Peyer's patch (tissue), 4 donors: ENCODE measurements around the gene BLNK.

Experiments used
- POLR2A ChIP-seq, 2 donors: fragments of 450-650 bp; IDR thresholded peaks; one replicate each; pipeline ENCODE4 v1.5.1; 2017; ENCODE audit warnings: antibody characterized with exemption in 2 of 2, mild to moderate bottlenecking in 2 of 2, moderate library complexity in 2 of 2
- TF ChIP-seq, protein P1 (sequence below), 6 experiments: fragments of 450-650 bp in 4 of 6; fragments of 200-600 bp in 2 of 6; sonication (generic) in 1 of 6; IDR thresholded peaks; one replicate each; pipeline ENCODE4 v1.5.1; 2017 to 2019; ENCODE audit warnings: antibody characterized with exemption in 6 of 6, mild to moderate bottlenecking in 3 of 6, moderate library complexity in 1 of 6

DNA sequence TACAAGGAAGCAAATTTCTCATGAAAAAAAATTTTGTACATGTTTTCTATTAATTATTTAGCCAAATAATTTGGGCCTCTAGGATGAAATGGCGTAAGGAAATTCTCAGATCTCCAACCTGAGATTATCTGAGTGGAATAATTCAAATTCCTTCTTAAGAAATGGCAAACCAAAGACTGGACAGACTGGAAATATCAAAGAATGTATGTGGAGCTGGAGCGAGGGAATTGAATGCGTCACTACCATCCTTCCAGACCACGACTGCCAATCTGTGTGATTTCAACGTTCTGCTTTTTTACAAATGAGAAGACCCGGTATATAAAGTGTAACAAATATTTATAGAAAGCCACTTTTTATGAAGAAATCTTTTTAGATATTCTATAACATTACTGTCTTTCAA is 12.4 kb upstream of the BLNK start:
- TF ChIP-seq POLR2A (IDR thresholded peaks at IDR 0.05) = no peak
- TF ChIP-seq, protein P1, sequence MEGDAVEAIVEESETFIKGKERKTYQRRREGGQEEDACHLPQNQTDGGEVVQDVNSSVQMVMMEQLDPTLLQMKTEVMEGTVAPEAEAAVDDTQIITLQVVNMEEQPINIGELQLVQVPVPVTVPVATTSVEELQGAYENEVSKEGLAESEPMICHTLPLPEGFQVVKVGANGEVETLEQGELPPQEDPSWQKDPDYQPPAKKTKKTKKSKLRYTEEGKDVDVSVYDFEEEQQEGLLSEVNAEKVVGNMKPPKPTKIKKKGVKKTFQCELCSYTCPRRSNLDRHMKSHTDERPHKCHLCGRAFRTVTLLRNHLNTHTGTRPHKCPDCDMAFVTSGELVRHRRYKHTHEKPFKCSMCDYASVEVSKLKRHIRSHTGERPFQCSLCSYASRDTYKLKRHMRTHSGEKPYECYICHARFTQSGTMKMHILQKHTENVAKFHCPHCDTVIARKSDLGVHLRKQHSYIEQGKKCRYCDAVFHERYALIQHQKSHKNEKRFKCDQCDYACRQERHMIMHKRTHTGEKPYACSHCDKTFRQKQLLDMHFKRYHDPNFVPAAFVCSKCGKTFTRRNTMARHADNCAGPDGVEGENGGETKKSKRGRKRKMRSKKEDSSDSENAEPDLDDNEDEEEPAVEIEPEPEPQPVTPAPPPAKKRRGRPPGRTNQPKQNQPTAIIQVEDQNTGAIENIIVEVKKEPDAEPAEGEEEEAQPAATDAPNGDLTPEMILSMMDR (IDR thresholded peaks at IDR 0.05) = no peak
